GM23248 (cell line): Measurements from ENCODE around the gene EVL.

Experiments used
- EZH2 ChIP-seq: fragments of 200-600 bp; sonication (generic); IDR thresholded peaks from 2 replicates; pipeline ENCODE4 v1.6.1; 2018; ENCODE audit warnings: antibody characterized with exemption, mild to moderate bottlenecking; ENCODE audit not compliant: insufficient read depth, poor library complexity, severe bottlenecking
- EZH2phosphoT487 ChIP-seq: fragments of 200-600 bp; sonication (generic); IDR thresholded peaks from 2 replicates; pipeline ENCODE4 v1.6.1; 2018; ENCODE audit warnings: antibody characterized with exemption, moderate library complexity, mild to moderate bottlenecking, low read depth; ENCODE audit not compliant: insufficient read depth

GRCh38 chr14:100153560-100153959, 88.3 kb downstream of the EVL start:
- TF ChIP-seq EZH2phosphoT487 (no peak), EZH2 (no peak)
